HG02943 (cell line): ENCODE data around the gene PLXNB2.
"Not testable (repeated sequence)": the region's sequence is repeated elsewhere in the genome, so short reads cannot be mapped to it uniquely, and the experiment has no call there.

Experiments
- ATAC-seq: cut with Tn5 transposase; IDR thresholded peaks from one replicate; pipeline ENCODE4 v1.9.1; 2021; ENCODE audit warnings: mild to moderate bottlenecking, low read depth, moderate library complexity; ENCODE audit not compliant: unreplicated experiment

Gene PLXNB2

DNA sequence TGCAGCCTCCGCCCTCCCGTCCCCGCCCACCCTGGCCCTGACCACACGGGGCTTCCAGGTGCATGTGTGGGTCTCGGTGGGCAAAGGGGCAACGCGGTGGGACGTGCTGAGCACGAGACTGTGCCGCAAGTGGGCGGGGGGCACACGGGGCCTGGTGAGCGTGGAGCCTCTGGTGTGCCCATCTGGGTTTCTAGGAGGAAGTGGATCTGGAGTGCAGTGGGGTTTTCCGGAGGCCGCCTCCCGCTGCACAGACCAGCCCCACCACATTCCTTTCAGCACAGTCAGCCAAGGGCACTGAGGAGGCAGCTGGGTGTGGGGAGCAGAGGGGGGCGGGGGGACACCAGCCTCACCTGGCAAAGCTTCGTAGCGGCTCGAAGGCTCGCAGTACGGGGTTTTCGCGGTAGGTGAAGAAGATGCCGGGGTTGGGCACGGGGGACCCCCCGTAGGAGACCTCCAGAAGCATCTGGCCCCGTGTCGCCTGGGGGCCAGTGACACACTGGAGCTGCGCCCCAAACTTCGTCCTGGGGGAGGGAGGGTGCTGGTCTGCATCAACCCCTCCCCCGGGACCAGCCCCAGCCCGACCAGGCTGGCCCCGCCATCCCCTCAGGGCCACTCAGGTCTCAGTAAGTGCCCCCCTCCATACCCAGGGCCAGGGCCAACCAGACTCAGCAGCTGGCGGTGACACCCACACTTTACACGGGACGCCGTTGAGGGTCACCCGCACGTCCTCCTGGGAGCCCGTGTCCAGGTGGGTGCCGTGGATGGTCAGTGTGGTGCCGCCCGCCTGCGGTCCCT, 24.9 kb downstream of the PLXNB2 start:
- ATAC-seq = no peak

DNA sequence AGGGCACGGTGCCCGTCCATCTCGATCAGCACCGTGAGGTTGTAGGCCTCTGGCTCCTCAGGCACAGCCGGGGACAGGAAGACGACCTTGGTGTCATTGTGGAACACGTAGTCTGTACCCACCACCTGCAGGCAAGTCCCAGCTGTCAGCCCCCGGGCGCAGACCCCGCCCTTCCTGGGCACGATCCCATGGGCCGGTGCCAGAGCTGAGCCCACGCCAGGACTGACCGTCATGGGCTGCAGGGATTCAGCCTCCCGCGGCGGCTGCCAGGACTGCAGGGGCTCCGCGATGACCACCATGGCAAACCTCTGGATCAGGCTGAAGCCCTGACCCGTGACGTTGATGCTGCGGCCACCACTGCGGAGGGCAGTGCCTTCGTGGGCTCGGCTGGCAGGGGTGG, 25.5 kb downstream of the PLXNB2 start:
- no peak for ATAC-seq

DNA sequence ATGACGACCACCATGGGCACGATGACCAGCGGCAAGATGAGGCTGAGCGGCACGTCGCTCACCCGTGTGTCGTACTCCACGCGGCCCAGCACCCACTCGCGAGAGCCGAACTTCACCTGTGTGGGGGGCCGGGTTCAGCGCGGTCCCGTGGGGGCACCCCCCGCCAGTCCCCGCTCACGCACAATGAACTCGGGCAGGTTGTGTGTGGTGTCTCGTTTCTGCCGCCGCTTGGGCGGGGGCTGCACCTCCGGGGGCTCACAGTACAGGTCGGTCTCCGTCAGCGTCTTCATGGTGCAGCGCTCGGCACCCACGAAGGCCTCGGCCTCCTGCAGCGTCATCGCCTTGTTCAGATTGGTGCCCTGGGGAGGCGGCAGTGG, 26.1 kb downstream of the PLXNB2 start:
- no peak for ATAC-seq

DNA sequence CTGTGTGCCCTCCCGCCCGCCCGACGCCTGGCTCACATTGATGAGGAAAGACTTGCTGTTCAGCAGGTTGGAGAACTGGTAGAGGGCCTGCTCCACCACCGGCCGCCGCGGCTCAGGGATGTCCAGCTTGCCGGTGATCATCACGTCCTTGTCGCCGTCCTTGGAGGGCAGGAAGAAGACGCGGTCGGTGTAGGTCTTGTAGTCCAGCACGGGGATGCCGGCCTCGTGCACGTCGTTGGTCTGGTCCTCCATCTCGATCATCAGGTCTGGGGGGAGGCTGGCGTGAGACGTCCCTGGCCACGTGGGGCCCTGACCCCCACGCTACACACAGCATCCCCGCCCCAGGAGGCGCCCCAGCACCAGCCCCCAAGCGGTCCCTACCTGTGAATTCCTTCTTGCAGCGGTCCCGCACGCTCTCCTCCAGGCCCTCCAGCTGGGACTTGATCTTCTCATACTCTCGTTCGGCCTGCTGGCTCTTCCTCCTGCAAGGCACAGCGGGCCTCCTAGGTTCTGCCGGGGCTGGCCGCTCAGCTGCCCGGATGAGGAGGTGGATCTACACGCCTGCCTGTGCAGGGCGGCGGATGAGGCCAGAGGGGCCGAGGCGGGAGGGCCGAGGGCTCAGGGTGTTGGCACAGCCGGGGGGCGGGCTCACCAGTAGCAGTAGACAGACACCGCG, 26.6 kb downstream of the PLXNB2 start:
- no peak for ATAC-seq

DNA sequence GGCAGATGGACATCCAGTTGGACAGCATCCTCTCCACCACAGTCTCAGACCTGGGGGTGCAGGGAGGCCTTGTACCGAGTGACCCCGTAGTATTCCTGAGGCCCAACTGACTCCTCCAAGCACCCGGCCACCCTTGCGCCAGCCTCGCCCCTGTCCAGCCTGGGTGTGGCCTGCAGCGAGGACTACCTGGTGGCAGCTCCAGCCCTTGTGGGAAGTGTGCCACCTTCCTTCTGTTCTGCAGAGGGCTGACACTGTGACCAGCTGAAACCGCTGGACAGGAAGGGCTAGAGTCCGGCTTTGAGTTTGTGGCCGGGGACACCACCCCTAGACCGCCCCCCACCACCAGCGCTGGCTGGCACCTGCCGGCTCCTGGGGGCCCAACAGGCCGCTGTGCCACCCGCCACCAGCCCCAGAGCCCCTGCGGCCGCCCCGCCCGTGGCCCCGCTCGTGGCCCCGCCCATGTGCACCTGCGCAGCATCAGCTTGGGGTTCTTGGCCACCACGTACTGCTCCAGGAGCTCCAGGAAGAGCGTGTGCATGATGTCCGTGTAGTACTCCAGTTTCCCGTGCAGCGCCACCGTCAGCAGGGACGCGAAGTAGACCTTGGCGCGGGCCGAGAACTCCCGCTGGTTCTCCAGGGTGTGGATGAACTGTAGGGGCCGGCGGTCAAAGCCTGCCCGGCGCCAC, 27.3 kb downstream of the PLXNB2 start:
- ATAC-seq = no peak

DNA sequence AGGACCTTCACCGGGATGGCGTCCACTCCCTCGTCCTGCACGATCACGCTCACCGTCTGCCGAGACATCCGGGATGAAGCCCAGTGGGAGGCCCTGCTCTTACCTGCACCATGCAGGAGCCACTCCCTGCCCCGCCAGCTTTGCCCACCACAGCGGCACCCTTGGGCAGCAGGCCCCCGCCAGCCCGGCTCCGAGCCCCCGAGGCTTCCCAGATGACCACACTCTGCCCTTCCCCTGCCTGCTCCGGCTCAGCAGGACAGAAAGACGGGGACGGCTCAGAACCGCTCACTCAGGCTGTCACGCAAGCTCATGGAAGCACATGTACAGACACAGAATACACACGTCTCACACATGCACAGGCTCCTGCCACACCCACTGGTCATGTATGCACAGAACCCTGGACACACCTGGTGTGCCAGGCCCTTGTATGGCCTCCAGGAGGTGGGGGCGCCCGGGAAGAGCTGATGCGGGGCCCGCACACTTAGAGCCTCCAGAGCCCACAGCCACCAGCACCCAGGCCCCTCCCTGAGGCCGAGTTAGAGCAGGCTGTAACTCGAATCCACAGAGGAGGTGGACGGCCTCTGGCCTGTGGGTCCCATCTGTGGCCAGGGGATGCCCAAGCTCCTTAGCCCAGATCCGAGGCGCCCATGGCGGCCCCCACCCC, 28.4 kb downstream of the PLXNB2 start:
- ATAC-seq = no peak

DNA sequence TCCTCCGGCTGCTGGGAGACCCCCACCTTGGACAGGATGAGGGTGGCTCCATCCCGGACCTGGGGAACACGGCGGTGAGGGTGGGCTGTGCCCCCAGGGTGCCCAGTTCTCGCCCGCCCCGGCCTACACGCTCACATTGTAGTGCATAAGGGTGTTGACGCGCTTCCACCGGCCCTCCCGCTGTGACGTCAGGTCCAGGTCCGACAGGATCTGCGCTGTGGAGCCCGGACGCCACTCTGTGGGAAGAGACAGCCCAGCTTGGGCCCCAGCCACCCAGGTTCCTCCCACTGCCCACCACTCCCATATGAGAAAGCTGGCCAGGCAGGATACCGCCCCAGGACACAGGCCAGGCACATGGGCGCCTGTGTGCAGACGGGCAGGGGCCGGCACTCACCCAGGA, 29.0 kb downstream of the PLXNB2 start:
- ATAC-seq = no peak

DNA sequence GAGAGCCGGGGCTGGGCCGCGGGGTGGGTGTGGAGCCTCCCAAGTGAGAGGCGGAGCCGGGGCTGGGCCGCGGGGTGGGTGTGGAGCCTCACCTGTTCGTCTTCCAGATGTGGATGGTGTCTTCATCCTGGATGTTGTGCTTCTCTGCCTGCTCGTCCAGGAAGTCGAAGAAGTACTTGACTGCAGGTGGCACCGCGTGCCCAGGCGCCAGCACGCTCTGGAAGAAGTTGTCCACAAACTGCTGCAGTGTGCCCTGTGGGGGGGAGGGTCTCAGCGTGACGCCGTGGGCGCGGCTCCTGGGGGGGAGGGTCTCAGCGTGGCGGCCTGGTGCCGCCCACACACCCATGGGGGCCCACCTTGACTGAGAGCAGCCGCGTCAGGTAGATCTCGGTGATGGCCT, 29.7 kb downstream of the PLXNB2 start:
- ATAC-seq = no peak

DNA sequence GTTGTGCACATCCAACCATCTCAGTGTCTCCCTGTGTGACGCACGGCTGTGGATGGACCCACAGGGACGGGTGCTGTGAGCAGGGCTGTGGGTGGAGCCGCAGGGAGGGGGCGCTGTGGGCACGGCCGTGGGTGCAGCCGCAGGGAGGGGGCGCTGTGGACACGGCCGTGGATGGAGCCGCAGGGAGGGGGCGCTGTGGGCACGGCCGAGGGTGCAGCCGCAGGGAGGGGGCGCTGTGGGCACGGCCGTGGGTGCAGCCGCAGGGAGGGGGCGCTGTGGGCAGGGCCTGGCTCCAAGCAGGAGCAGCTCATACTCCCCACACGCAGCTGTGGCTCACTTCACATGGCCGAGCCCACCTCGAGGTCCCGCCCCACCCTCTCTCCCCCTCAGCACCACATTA, 31.3 kb downstream of the PLXNB2 start:
- peak; percentile 59 for ATAC-seq

DNA sequence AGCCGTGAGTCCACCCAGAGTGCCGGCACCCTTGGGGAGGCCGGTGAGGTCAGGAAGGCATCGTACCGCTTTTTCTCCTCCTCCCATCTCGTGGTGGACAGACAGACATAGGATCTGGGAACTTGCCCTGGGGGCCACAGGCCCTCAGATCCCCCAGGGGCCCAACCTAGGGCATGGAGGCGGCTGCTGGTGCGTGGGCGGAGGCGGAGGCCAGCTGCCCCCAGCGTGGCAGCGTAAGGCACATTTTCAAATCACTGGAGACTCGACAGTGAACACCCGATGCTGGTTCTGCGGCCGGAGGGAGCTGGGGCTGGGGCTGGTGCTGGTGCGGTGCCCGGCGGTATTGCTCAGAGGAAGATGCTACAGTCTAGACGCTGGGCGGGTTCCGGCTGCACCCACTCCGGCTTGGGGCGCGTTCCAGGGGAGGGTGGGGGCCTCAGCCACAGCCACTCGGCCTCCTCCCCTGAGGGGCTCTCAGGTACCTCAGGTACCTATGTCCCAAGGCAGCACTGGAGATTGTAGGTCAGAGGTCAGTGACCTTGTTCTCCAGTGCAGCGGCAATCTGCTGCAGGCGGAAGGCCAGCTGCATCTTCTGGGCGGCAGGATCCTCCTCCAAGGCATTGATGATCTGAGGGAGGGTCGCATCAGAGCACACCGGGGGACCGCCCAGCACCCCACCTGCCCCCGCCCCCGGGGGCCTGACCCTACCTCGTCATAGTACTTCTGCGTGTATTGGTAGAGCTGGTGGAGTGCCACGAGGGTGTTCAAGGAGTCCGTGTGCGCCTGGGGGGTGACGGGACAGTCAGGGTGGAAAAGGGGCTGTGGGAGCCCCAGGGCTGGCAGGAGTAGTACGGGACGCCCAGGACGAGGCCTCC, 32.0 kb downstream of the PLXNB2 start:
- ATAC-seq = no peak

DNA sequence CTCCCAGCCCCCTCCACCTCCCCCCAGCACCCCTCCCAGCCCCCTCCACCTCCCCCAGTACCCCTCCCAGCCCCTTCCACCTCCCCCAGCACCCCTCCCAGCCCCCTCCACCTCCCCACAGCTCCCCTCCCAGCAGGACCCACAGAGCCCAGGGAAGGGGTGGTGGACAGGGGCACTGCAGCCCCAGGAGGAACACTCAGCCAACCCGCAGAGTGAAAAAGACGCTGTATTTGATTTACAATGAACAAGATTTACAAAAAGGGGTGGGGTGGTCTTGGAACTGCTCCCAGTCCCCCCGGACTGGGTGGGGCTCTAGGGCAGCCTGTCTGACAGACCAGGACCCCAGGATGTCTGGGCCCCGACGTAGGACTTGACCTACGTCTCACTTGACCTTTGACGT, 32.7 kb downstream of the PLXNB2 start:
- no peak for ATAC-seq

DNA sequence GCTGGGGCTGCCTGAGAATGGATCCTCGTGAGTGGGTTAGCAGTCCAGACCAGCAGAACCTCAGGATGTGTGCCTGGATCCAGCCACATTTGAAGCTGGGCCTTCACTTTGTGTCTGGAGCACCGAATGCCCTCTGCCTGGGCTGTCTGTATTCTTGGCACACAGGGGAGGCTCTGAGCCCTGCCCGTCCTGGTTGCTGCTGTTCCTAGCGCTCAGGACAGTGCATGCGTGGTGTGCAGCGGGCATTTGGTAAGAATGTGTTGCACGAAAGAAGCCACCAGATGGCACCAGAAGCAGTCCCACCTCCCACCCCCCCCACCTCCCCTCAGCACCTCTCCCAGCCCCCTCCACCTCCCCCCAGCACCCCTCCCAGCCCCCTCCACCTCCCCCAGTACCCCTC, 33.1 kb downstream of the PLXNB2 start:
- ATAC-seq = no peak

DNA sequence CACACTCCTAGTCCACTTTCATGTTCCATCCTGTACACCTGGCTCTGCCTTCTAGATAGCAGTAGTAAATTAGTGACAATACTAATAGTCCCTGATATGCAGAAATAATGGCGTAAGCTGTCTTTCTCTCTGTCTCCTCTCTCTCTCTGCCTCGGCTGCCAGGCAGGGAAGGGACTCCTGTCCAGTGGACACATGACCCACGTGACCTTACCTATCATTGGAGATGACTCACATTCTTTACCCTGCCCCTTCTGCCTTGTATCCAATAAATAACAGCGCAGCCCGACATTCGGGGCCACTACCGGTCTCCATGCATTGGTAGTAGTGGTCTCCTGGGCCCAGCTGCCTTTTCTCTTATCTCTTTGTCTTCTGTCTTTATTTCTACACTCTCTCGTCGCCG, 33.7 kb downstream of the PLXNB2 start:
- not testable (repeated sequence) for ATAC-seq

DNA sequence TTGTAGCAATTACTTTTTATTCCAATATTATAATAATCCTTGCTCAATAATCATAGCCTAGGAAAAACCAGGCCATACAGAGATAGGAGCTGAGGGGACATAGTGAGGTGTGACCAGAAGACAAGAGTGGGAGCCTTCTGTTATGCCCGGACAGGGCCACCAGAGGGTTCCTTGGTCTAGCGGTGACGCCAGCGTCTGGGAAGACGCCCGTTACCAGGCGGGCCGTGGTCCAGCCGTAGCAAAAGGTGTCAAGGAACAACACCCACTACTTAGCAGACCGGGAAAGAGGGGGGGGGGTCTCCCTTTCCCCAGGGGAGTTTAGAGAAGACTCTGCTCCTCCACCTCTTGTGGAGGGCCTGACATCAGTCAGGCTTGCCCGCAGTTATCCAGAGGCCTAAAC, 34.1 kb downstream of the PLXNB2 start:
- ATAC-seq = not testable (repeated sequence)

DNA sequence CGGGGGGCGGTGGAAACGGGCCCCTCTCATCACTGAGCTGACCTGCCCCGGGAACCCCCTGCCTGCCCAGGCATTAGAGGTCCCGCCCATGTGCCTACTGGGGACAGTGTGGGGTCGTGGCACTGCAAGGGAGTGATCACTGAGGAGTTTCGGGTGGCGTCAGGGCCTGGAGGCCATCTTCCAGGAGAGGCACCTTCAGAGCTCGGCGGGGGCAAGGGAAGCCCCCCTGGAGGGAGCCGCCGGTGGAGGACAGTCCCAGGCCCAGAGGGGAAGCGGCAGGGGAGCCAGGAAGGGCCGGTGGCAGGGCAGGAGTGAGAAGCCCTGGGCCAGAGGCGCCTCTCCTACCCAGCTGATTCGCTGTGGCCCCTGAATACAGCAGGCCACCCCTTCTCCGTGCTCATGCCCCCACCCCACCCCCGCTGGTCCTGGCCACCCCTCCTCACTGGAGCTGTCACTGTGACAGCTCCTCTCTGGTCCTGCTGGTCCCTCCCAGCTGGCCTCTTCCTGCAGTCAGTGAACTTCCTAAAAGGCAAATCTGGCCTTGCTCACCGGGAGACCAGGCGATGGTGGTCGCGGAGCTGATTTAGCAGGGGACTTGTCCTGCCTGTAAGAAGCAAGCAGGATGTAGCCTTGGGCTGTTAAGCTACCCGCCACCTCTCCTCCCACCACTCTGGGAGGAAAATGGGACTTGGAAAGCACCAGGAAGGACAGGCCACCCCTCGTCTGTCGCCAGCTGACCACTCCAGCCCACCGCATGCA, 35.2 kb downstream of the PLXNB2 start:
- ATAC-seq = no peak

DNA sequence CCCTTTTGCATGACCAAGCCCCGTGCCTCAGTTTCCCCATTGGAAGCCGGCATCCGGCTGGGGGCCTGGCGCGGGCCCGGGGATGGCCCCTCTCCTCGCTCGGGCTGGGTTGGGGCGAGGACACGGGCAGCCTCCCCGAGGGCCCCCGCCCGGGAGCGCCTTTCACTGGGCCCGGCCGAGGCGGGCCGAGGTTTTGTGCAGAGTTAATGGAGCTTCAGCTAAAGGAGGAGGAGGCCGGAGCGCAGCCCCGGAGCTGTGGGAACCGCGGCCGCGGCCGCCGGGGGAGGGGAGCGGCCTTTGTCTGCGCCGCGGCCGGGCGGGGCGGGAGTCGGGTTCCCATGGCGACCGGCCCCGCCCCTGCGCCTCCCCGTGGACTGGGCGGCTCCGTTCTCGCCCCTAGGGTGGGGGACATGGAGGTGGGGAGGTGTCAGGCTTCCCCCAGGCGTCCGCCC, 35.9 kb downstream of the PLXNB2 start:
- ATAC-seq = no peak

DNA sequence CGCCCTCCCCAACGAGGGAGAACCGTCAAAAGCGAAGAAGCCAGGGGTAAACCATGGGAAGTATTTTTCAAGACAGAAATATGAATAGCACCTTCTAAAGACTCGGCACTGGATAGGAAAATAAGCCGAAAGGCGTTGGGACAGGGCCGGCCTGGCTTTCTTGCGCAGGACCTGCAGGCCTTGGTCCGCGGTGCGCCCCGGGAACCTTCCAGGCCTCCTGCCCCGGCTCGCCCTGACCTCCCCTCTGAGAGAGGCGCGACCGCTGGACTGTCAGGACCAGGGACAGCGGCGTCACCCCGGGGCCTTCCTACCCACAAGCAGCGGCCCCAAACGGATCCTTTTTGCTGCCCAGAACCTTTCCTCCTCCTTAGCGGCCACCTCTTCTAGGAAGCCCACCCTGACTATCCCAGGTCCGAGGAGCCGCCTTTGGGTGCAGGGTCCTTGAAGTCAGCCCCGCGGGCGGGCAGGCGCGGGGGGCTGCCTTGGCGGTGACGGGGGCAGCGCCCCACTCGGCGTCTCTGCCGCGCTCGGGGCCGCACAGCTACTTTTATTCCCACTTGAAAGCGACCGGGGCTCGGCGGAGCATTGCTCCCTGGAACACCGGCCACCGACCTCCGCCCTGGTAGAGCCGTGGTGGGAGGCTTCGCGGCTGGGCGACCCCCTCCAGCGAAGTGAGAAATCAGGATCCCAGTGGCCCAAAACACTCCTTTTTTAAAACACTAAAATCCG, 36.6 kb downstream of the PLXNB2 start:
- no peak for ATAC-seq

DNA sequence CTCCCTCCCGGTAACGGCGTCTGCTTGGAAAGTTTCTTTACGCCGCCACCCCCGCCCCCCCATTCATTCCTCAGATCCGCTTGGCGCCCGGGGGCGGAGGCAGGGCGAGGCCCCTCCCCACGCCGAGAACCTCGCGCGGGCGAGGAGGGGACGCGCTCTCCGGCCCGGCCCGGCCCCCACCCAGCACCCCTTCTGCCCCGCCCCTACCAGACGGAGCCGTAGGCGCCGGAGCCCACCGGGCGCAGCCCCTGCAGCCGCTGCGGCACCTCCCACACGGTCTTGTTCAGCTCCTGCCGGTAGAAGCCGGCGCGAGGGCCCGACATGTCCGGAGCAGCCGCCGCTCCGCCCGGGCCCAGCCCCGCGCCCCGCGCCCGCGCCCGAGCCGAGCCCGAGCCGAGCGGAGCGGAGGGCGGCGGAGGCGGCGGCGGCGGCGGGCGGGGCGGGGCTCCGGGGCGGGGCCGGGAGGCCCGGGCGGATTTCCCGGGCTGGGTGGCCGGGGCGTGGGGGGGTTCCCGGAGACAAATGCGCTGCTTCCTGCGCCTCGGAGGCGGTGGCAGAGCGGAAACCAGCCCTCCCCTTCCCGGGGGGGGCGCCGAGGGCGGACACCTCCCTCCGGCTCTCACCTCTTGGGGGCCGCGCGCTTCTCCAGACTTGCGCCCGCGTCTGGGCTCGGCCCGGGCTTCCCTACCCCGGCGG, 37.3 kb downstream of the PLXNB2 start, which contains the start of gene MAPK11:
Gene MAPK11, minus strand, starts transcription at position 411 of the 696 bp plus-strand sequence. Its CDS starts 88 bp downstream, at position 323.
- ATAC-seq = no peak
